ENCODE measurements around the gene TCERG1L.
"Not testable (repeated sequence)": the region's sequence is repeated elsewhere in the genome, so short reads cannot be mapped to it uniquely, and the experiment has no call there.

The TCERG1L gene

GRCh38 chr10:131092876-131093275, 218.6 kb downstream of the TCERG1L start:
- DNase-seq: no peak

GRCh38 chr10:131092386-131092785, 219.1 kb downstream of the TCERG1L start:
- DNase-seq: no peak

GRCh38 chr10:131091682-131092081, 219.8 kb downstream of the TCERG1L start:
- DNase-seq: no peak

GRCh38 chr10:131090761-131091661, 220.5 kb downstream of the TCERG1L start:
- DNase-seq: peak in 1 of 6 experiments; percentile 6

- DNase-seq: no peak
Measured at GRCh38 chr10:131089861-131090260, 221.7 kb downstream of the TCERG1L start.

GRCh38 chr10:131089150-131089549, 222.4 kb downstream of the TCERG1L start:
- no peak for DNase-seq

- no peak for DNase-seq
Measured at GRCh38 chr10:131088619-131089018, 222.9 kb downstream of the TCERG1L start.

GRCh38 chr10:131087464-131088215, 223.9 kb downstream of the TCERG1L start:
- DNase-seq: no peak

GRCh38 chr10:131086511-131086910, 225.0 kb downstream of the TCERG1L start:
- DNase-seq: no peak

- no peak for DNase-seq
Measured at GRCh38 chr10:131086094-131086493, 225.4 kb downstream of the TCERG1L start.

- DNase-seq: peak in 2 of 6 experiments; percentile 18 to 29
Measured at GRCh38 chr10:131085091-131085860, 226.2 kb downstream of the TCERG1L start.

- no peak for DNase-seq
Measured at GRCh38 chr10:131084791-131085090, 226.8 kb downstream of the TCERG1L start.

- no peak for DNase-seq
Measured at GRCh38 chr10:131083915-131084790, 227.4 kb downstream of the TCERG1L start.

- DNase-seq: no peak
Measured at GRCh38 chr10:131082991-131083481, 228.5 kb downstream of the TCERG1L start.

GRCh38 chr10:131082201-131082850, 229.2 kb downstream of the TCERG1L start:
- DNase-seq: no peak

GRCh38 chr10:131081786-131082185, 229.7 kb downstream of the TCERG1L start:
- DNase-seq: no peak

GRCh38 chr10:131081376-131081775, 230.1 kb downstream of the TCERG1L start:
- peak in 3 of 6 experiments; percentile 27 to 50 (median 44) for DNase-seq

- DNase-seq: no peak
Measured at GRCh38 chr10:131080571-131080970, 230.9 kb downstream of the TCERG1L start.

- no peak for DNase-seq
Measured at GRCh38 chr10:131079314-131079713, 232.2 kb downstream of the TCERG1L start.

- not testable (repeated sequence) for DNase-seq
Measured at GRCh38 chr10:131078882-131079280, 232.6 kb downstream of the TCERG1L start.

- DNase-seq: no peak
Measured at GRCh38 chr10:131078131-131078881, 233.2 kb downstream of the TCERG1L start.

Data from stimulated activated naive CD4-positive, alpha-beta T cell (primary cell).